ENCODE measurements around the gene FAM13A. TPM values are rescaled to one million over a fixed set of nuclear protein-coding genes. Genes with fewer than 3 reads are reported as not detected.

The FAM13A gene
- total RNA-seq, 2 experiments from 2014 or later = 9.6 to 10.2 TPM

DNA sequence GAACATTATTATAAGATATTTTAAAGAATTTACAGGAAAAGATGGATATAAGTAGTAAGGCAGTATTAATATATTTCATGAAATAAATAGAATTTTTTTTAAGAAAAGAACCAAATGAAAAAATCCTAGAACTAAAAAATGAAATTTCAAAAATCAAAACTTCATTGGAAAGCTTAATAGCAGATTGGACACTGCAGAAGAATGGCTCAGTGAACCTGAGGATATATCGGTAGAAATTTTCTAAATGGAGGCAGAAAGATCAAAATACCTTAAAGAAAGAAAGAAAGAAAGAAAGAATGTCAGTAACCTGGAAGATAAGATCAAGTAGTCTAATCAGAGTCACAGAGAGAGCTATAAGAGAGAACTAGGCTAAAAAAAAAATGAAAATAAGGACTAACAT, 21.3 kb upstream of the FAM13A start:
- H3K4me3 Mint-ChIP-seq = no peak overlapping the region
- CTCF ChIA-PET = no interaction called here

DNA sequence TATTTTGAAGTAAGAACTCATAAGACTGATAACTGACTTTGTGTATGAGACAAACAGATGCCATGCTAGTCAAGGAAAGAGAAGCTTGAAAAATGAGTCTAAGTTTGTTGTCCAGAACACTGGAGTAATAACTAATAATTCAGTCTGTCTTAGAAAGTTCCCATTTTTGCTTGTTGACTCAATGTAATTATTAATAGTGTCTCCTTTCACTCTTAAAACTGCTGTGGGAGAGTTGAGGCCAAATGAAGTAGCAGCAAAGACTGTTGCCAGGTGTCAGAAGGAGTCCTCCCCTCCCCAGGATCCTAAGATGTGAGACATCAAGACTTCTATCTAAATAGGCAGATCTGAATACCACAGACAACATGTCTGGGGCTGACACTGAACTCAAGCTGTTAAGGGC, 20.8 kb upstream of the FAM13A start:
- Histone ChIP-seq H3K4me1 (ENCODE audit: insufficient read depth, low read length) (no peaks in the 10 kb centered on the region), H3K27me3 (ENCODE audit: control insufficient read depth in 1 of 2, insufficient read depth in 2 of 2, low read length in 2 of 2) (no peaks in the 10 kb centered on the region), H3K9me3 (ENCODE audit: control insufficient read depth in 1 of 2, insufficient read depth in 1 of 2, low read length in 2 of 2) (peaks cover 0 to 8% of the 10 kb centered on the region in 2 experiments), H3K27ac (ENCODE audit: low read depth in 1 of 2, low read length in 2 of 2) (no peak overlapping the region), H3K36me3 (ENCODE audit: insufficient read depth, low read length) (no peaks in the 10 kb centered on the region), H3K4me3 (ENCODE audit: low read length) (no peak overlapping the region)
- ChIA-PET CTCF (no interaction called here), POLR2A (no interaction called here)
- no peak overlapping the region for H3K4me3 Mint-ChIP-seq
- no peaks in the 10 kb centered on the region for H3K27me3 Mint-ChIP-seq
- ATAC-seq (ENCODE audit: poor library complexity) (no peak), DNase-seq (no peak)
- TF ChIP-seq, protein P1, sequence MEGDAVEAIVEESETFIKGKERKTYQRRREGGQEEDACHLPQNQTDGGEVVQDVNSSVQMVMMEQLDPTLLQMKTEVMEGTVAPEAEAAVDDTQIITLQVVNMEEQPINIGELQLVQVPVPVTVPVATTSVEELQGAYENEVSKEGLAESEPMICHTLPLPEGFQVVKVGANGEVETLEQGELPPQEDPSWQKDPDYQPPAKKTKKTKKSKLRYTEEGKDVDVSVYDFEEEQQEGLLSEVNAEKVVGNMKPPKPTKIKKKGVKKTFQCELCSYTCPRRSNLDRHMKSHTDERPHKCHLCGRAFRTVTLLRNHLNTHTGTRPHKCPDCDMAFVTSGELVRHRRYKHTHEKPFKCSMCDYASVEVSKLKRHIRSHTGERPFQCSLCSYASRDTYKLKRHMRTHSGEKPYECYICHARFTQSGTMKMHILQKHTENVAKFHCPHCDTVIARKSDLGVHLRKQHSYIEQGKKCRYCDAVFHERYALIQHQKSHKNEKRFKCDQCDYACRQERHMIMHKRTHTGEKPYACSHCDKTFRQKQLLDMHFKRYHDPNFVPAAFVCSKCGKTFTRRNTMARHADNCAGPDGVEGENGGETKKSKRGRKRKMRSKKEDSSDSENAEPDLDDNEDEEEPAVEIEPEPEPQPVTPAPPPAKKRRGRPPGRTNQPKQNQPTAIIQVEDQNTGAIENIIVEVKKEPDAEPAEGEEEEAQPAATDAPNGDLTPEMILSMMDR (IDR thresholded peaks at IDR 0.05) = no peak
- H3K9me3 Mint-ChIP-seq = peaks cover 11% of the 10 kb centered on the region
- H3K4me1 Mint-ChIP-seq (ENCODE audit: low read depth) = no peaks in the 10 kb centered on the region
- no peaks in the 10 kb centered on the region for H3K36me3 Mint-ChIP-seq (ENCODE audit: low read depth)
- intact Hi-C loops (cut with DNase I, micrococcal nuclease) = no loop called here
- no peak overlapping the region for H3K27ac Mint-ChIP-seq

More for the DNA sequence above, 21.3 kb upstream of the FAM13A start:
- no peak overlapping the region for H3K27ac Mint-ChIP-seq
- no peak for ATAC-seq (ENCODE audit: poor library complexity)
- intact Hi-C loops (cut with DNase I, micrococcal nuclease) = no loop called here
- no peak overlapping the region for H3K27ac ChIP-seq (ENCODE audit: low read depth in 1 of 2, low read length in 2 of 2)
- POLR2A ChIA-PET = no interaction called here
- H3K36me3 ChIP-seq (ENCODE audit: insufficient read depth, low read length) = no peaks in the 10 kb centered on the region
- no peak for DNase-seq
- H3K4me1 Mint-ChIP-seq (ENCODE audit: low read depth) = no peaks in the 10 kb centered on the region
- H3K27me3 Mint-ChIP-seq = no peaks in the 10 kb centered on the region
- H3K9me3 ChIP-seq (ENCODE audit: control insufficient read depth in 1 of 2, insufficient read depth in 1 of 2, low read length in 2 of 2) = peaks cover 0 to 8% of the 10 kb centered on the region in 2 experiments
- no peaks in the 10 kb centered on the region for H3K36me3 Mint-ChIP-seq (ENCODE audit: low read depth)
- no peak overlapping the region for H3K4me3 ChIP-seq (ENCODE audit: low read length)
- H3K27me3 ChIP-seq (ENCODE audit: control insufficient read depth in 1 of 2, insufficient read depth in 2 of 2, low read length in 2 of 2) = no peaks in the 10 kb centered on the region
- TF ChIP-seq, protein P1 (IDR thresholded peaks at IDR 0.05) = no peak
- H3K9me3 Mint-ChIP-seq = peaks cover 11% of the 10 kb centered on the region
- H3K4me1 ChIP-seq (ENCODE audit: insufficient read depth, low read length) = no peaks in the 10 kb centered on the region

DNA sequence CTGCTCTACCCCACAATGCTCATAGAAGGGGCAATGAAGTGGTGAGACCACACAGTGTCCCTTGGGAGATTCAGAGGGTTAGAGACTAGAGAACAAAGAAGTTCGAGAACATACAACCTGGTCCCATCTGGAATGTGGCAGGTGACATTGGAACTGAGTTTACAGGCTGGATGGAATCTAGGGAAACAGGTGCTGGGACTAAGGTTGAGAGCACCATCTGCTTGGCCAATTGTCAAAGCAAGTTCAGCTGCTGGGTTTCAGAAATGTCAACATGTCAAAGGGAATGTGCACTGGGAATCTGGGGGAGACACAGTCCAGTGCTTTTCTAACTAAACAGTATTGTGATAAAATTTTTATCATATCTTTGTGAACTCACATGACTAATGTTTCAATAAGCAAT, 15.9 kb upstream of the FAM13A start:
- intact Hi-C loops (cut with DNase I, micrococcal nuclease) = no loop called here
- H3K4me1 Mint-ChIP-seq (ENCODE audit: low read depth) = peaks cover 5% of the 10 kb centered on the region
- no peak overlapping the region for H3K4me3 ChIP-seq (ENCODE audit: low read length)
- ATAC-seq (ENCODE audit: poor library complexity) = no peak
- no peak overlapping the region for H3K27ac Mint-ChIP-seq
- no peaks in the 10 kb centered on the region for H3K36me3 ChIP-seq (ENCODE audit: insufficient read depth, low read length)
- H3K27me3 Mint-ChIP-seq = no peaks in the 10 kb centered on the region
- H3K9me3 Mint-ChIP-seq = peaks cover 6% of the 10 kb centered on the region
- H3K36me3 Mint-ChIP-seq (ENCODE audit: low read depth) = no peaks in the 10 kb centered on the region
- no peak for DNase-seq
- CTCF ChIA-PET = no interaction called here
- no peak overlapping the region for H3K27ac ChIP-seq (ENCODE audit: low read depth in 1 of 2, low read length in 2 of 2)
- TF ChIP-seq, protein P1 (IDR thresholded peaks at IDR 0.05) = no peak
- H3K4me1 ChIP-seq (ENCODE audit: insufficient read depth, low read length) = no peaks in the 10 kb centered on the region
- H3K27me3 ChIP-seq (ENCODE audit: control insufficient read depth in 1 of 2, insufficient read depth in 2 of 2, low read length in 2 of 2) = no peaks in the 10 kb centered on the region
- H3K4me3 Mint-ChIP-seq = no peak overlapping the region
- POLR2A ChIA-PET = no interaction called here
- no peaks in the 10 kb centered on the region for H3K9me3 ChIP-seq (ENCODE audit: control insufficient read depth in 1 of 2, insufficient read depth in 1 of 2, low read length in 2 of 2)
